Kidney tubule cell (primary cell): ENCODE data around the gene NLRC5.

ENCODE experiments used
- DNase-seq: peaks from one replicate; pipeline ENCODE4 v3.0.0-alpha.2; 2018; ENCODE audit warnings: low spot score

Gene NLRC5, protein sequence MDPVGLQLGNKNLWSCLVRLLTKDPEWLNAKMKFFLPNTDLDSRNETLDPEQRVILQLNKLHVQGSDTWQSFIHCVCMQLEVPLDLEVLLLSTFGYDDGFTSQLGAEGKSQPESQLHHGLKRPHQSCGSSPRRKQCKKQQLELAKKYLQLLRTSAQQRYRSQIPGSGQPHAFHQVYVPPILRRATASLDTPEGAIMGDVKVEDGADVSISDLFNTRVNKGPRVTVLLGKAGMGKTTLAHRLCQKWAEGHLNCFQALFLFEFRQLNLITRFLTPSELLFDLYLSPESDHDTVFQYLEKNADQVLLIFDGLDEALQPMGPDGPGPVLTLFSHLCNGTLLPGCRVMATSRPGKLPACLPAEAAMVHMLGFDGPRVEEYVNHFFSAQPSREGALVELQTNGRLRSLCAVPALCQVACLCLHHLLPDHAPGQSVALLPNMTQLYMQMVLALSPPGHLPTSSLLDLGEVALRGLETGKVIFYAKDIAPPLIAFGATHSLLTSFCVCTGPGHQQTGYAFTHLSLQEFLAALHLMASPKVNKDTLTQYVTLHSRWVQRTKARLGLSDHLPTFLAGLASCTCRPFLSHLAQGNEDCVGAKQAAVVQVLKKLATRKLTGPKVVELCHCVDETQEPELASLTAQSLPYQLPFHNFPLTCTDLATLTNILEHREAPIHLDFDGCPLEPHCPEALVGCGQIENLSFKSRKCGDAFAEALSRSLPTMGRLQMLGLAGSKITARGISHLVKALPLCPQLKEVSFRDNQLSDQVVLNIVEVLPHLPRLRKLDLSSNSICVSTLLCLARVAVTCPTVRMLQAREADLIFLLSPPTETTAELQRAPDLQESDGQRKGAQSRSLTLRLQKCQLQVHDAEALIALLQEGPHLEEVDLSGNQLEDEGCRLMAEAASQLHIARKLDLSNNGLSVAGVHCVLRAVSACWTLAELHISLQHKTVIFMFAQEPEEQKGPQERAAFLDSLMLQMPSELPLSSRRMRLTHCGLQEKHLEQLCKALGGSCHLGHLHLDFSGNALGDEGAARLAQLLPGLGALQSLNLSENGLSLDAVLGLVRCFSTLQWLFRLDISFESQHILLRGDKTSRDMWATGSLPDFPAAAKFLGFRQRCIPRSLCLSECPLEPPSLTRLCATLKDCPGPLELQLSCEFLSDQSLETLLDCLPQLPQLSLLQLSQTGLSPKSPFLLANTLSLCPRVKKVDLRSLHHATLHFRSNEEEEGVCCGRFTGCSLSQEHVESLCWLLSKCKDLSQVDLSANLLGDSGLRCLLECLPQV (N-terminal part only)

DNA sequence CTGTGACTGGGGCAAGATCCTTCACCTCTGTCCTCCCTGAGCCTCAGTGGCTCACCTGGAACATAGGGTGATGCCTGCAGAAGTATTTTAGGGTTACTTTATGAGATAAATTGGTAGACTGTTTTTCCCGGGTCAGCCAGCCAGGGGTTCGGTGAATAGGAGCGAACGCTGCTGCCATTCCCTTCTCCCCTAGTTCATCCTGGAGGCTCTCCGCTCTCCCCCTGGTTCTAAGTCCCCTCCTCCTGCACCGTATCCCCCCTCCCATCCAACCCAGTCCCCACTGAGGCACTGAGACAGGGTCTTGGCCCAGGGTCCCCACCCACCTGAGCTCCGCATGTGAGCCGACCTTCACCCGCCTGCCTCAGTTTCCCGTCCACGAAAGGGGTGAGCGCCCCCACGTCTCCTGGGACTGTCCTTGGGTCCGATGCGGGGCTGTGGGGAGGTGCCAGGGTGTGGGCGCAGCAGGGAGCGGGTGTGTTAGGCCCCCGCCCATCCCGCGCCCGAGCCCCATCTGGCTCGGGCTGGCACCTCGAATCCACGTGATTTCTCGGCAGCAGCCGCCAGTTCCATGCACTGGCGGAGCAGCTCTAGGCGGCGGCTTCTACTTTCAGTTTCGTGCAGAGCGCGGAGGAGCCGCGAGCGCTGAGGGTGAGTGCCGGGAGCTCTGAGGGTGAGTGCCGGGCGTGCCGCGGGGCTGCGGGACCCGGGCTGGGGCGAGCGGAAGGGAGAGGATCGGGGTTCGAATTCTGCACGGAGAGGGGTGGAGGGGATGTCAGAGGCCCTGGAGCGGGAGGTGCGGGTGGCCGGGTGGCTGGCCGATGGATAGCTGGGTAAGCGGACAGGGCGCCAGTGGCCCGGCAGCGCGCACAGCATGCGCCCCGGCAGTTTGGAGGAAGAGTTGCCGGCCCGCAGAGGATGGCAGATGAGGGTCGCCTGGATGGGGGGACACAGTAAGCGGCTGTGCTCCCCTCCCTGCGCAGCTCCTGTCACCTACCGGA lies at the start of gene NLRC5:
Gene NLRC5 (plus strand): TSS at position 610 of the 998 bp plus-strand sequence. CDS start 31,156 bp downstream, outside the sequence.
- peak; percentile 84 for DNase-seq

DNA sequence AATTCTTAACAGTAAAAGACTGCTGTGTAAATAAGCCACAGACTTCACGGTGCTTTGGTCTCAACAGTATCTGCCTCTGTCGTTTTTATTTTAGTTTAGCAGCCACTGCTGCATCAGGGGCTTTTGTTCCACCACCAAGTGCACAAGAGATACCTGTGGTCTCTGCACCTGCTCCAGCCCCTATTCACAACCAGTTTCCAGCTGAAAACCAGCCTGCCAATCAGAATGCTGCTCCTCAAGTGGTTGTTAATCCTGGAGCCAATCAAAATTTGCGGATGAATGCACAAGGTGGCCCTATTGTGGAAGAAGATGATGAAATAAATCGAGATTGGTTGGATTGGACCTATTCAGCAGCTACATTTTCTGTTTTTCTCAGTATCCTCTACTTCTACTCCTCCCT lies 49.6 kb upstream of the NLRC5 start:
- DNase-seq, result no peak

DNA sequence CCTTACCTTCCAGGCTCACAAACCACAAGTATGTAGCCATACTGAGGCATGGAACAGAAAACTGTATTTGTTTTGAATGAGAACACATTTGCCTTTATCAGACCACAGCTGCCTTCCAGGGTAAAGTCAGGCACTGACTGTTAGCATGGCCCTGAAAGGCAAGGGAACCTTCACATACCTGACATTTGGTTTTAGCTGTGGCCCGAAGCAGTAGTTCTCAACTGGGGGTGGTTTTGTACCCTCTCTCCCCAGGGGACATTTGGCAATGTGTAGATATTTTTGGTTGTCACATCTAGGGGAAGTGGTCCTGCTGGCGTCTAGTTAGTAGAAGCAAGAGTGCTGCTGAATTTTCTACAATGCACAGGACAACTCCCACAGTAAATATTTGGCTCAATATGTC lies 48.3 kb upstream of the NLRC5 start:
- DNase-seq, result no peak

DNA sequence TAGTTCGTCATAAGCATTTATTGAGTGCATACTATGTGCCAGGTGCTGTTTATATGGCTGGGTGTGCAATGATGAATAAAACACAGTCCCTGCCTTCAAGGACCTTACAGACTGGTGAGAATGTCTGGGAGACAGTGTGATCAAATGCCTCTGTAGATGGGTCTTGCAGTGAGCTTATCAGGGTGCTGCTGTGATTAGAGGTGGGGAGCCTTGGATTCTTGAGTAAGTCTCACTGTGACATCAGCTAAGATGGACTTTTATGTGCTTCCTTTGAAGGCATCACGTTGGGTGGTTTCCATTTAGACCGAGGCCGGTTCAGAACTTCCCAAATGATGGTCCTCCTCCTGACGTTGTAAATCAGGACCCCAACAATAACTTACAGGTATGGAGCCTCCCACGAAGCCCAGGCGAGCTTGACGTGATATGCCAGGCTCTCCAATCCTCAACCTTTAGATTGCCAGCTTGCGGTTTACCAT lies 47.5 kb upstream of the NLRC5 start:
- DNase-seq, result no peak

DNA sequence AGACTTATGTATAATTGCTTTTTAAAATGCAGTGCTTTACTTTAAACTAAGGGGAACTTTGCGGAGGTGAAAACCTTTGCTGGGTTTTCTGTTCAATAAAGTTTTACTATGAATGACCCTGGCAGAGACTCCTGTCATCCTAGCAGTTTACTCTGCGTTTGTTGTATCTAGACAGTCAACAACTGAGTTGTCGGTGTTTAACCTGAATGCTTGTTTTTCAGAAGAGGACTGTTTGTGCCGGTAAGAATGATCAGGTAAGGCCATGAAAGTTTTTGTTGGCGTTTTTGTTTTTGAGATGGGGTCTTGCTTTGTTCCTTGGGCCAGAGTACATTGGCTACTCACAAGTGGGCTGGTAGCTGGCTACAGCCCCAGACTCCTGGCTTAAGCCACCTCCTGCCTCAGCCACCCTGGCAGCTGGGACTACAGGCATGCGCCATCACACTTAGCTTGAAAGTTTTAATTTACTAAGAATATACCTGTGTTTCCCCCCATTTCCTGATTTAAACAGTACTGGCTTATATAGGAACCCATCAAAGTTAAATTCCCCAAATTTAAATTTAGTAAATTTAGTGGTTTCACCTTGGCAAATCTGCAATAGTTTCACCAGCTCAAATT lies 45.5 kb upstream of the NLRC5 start:
- no peak for DNase-seq

DNA sequence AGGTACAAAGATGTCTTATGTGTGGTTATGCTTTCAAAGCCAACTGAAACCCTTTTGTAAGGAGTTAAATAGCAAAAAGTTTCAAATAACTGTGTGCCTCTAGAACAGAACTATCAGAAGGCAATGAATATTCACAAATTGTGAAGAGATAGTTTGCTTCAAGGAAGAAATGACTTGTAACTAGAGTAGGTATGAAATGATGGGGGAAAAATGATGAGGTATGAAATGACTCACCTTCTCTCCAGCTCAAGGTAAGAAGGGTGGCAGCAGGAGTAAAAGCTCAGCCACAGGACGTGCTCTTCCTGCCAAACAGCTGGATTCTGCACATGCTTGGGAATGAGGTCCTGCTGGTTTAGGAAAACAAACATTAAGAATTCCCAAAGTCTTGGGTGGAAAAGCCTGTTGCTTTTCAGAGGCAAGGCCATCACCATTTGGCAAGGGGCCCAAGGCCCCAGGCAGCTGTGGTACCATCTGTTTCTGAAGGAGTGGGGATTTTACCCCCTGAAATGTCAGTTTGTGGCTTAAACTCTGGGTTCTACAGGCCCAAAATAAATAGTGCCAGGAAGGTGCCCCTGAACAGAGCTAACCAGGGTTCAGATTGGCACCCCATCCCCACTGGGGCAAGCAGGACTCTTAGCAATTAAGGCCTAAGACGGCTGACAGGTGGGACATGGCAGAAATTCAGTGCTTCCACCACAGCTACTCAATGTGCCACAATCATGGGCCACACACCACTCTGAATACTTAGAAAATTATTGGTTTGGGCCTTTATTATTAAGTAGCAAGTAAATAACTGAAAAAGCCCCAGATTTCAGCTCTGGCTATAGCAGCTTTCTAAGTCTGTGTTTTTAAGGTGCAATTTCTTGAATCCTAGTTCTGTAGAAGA lies 44.2 kb upstream of the NLRC5 start:
- DNase-seq, result peak; percentile 82

DNA sequence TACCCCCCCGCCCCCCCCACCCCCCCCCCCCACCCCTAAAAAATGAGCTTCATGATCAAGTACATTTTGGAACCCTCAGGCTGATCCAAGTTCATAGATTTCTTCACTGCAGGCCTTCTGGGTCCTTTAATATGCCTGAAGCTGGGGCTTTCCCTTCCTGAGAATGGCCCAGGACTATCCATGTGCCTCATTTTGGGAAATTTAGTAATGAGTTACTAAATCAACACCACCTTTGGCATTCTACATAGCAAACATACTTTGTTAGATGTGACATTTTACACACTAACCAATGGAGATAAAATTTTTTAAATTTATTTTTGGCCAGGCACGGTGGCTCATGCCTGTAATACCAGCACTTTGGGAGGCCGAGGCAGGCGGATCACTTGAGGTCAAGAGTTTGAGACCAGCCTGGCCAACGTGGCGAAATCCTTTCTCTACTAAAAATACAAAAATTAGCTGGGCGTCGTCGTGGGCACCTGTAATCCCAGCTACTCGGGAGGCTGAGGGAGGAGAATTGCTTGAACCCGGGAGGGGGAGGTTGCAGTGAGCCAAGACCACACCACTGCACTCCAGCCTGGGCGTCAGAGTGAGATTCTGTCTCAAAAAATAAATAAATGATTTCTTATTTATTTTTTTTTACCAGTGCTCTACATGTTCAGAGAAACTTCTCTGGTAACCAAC lies 43.4 kb upstream of the NLRC5 start:
- peak; percentile 34 for DNase-seq

DNA sequence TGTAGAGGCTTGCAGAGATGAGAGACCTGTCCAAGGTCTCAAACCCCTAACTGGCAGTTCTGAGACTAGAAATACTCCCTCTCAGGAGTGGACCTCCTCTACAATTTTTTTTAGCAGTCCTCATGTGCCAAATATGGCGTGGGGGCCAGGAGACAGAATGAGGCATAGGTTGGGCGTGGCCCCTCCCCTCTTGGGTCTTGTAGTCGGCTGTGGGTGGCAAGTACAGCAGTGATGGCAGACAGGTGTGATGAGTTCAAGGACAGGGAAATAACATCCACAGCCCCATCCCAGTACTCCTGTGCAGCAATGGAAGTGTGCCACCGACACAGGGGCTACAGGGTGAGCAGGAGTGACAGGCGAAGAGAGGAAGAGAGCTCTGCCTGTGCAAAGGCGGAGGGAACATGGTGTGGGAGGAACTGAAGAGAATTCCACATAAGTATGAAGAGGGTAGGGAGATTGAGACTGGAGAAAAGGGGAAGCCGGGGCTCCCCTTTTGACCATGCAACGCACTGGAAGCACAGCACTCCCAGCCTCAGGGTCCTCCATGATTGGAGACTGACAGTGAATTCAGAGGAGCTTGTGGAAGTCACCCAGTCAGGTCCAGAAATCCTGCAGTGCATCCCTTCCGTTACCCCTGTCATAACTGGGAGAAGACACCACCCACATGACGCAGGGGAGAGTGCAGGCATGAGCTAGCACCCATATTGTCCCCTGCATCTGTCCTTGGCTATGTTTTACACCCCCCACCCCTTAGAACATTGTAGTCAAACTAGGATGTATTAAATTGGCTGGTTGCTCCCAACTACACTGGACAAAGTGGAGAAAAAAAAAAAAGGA lies 42.4 kb upstream of the NLRC5 start:
- DNase-seq, result no peak

DNA sequence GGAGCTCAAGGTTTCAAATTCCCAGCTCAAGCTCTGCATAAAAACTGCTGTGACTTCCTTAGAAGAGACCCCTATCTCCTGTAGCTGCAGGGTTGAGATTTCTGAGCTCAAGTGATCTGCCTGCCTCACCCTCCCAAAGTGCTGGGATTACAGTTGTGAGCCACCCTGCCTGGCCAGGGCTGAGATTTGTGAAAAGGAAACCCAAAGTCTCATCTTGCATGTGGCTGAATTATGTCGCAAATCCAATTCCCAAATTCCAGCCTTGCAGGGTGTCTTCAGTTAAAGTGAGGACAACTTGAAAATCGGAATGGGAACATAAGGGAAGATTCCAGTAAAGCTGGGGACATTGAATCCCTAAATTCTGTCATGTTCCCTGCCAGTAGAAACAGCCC lies 41.8 kb upstream of the NLRC5 start:
- no peak for DNase-seq

DNA sequence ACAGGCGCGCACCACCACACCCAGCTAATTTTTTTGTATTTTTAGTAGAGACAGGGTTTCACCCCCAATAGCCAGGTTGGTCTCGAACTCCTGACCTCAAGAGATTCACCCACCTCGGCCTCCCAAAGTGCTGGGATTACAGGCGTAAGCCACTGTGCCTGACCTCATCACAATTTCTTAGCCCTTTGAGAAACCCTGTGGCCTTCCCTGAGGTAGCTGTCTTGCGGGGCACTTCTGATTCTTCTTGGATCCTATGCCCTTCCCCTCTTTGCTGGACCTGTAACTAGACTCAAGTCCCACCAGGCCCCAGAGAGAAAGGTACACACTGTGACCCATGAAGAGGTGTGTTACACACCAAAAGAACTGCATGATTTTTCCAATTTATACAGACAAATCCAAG lies 41.1 kb upstream of the NLRC5 start:
- DNase-seq, result no peak

DNA sequence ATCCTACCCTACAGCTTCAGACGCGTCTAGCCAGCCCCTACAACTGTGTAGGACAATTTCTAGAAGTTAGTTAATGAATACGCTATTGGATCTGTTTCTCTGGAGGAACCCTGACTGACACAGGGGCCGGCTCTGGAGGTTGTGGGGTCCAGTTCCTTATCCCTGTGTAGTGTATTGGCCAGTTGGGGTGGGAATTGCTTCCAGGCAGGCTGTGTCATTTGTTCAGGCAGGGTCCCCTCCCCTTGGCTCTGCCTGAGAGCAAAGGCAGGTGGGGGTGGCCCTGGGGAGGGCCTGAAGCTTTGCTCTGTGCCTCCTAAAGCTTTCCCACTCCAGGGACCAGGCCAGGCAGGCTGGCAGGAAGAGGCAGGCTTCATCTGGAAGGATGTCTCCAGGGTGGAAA lies 39.3 kb upstream of the NLRC5 start:
- DNase-seq, result no peak

DNA sequence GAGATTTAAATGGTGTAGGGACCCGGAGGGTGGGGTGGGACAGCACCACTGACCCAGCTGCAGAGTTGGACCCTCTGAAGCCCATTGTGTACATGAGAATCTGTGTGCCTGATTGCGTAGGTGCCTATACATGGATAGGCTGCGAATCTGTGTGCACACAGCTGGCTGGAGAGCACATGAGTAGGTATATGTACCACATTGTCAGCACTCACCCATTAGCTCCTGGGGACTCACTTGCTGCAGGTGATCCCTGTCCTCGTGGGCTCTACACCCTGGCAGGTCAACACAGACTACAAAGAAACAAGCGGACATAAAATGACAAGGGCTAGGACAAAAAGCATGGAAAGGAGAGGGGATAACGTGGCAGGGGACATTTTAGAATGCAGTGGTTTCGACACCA lies 38.9 kb upstream of the NLRC5 start:
- DNase-seq, result no peak

DNA sequence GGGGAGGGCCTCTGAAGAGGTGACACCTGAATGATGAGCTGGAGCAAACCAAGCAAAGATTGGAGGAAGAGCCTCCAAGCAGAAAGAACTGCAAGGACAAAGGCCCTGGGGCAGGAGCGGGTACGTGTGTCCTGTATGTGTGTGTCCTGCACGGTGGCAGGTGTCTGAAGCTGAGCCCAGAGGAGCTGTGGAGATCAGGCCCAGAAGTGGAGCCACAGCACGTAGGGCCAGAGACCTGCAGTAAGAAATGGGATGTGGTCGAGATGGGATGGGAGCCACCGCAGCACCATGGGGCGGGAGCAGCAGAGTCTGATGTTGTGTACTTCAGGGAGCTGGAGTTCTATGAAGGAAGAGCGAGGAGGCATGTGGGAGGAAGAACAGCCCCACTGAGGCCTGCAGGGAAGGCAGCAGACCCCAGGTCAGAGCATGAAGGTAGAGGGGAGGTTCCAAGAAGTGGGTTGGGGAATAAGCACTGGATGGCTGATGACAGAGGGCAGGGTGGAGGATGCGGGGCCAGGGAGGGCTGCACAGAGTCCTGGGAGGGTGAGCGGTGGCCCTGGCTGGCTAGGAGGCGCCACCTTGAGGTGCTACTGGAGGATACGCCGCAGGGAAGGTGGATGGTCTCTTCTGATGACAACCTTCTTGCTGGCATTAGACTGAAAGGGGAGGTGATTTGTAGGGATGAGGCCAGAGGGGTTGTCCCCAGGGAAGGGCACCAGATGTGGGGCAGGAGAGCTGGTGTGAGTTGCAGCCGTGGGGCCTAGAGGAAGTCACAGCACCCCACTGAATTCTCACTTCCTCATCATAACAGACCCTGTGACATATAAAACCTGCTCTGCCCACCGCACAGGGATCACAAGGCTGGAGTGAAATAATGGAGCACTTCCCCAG lies 38.2 kb upstream of the NLRC5 start:
- DNase-seq, result peak; percentile 55

DNA sequence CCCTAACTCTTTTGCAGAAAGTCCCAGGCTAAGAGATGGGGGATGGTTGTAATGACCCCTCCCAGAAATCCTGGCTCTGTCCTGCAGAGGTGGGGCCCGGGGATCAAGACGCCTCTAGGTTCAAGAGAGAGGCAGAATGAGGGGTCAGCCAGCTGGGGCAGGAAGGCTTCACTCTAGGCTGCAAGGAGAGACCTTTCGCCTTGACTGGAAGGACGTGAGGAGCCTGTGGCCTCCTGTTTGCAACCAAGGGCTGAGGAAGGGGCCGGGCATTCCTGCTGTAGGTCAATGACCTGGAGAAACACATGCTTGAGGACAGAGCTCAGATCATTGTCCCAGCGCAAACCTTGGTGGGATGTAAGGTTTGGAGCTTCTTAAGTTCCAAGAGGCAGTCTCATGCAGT lies 36.4 kb upstream of the NLRC5 start:
- DNase-seq, result no peak

DNA sequence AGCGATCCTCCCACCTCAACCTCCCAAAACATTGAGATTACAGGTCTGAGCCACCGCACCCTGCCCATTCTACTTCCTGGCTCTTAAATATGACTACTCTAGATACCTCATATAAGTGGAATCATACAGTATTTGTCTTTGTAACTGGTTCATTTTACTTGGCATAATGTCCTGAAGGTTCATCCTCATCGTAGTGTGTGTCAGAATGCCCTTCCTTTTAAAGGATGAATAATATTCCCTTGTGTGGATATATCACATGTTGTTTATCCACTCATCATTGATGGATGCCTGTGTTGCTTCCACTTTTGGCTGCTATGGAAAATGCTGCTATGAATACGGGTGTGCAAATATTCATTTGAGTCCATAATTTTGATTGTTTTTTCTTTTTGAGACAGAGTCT lies 33.3 kb upstream of the NLRC5 start:
- DNase-seq, result no peak

DNA sequence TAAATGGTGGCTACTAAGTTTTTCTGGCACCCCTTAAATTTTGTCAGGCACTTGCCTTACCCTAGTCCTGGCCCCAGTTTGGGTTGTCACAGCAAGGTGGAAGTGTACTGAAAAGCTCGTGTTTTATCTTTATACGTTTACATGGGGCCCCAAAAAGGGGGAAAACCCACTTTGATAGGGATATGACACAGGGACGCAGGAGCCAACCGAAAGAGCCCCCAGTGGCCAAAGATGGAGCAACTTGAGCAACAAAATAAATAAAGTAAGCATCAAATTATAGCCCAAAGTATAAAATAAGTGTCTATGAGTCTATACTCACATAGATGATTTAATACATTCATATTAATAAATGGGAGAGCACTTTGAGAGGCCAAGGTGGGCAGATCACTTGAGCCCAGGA lies 32.6 kb upstream of the NLRC5 start:
- no peak for DNase-seq

DNA sequence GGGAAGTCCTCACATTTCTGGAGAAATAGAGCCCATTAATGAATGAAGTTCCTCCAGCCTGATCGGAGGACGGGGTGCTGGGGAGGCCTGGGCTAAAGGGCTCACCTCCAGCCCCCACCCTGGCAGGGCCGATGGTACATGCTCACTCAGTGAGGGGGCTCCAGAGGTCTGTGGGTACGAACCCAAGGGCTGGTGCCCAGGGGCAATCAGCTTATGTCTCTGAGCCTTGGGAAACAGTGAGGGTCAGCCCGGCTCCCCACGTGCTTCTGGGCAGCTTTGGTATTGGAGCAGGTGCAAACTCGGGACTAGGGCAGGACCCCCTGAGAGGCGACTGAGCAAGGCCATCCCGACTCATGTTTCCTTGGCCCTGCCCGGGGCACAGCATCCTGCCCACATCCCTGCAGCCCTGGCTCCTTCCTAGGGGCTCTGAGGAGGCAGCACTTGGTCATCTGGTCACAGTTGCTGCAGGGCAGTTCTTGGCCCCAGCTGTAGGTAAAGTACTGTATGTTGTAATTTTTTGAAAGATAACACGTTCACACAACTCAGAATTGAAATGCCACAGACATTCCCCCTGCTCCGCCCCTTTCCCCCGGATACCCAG lies 28.6 kb upstream of the NLRC5 start:
- no peak for DNase-seq
